H7 (cell line): Measurements from ENCODE around the gene SATB1. TPM values are rescaled to one million over a fixed set of nuclear protein-coding genes. Genes with fewer than 3 reads are reported as not detected.

Source experiments
- DNase-seq: peaks from one replicate; pipeline ENCODE4 v3.0.0; 2012
- H3K27me3 ChIP-seq: 2 replicates; pipeline ENCODE4 v1.6.0; 2011; ENCODE audit warnings: mild to moderate bottlenecking, low read length; ENCODE audit not compliant: control insufficient read depth, insufficient read depth
- H3K36me3 ChIP-seq: replicated peaks from 2 replicates; pipeline ENCODE4 v1.5.1; 2011; ENCODE audit warnings: low read length; ENCODE audit not compliant: control insufficient read depth, insufficient read depth
- H3K4me3 ChIP-seq: 2 replicates; pipeline ENCODE4 v1.5.1; 2011; ENCODE audit warnings: low read depth, mild to moderate bottlenecking, control low read depth, low read length, moderate library complexity; ENCODE audit not compliant: insufficient read depth
- total RNA-seq: library from RNA; depleted of rRNA; stranded (reverse); fragments of >200 nt; shearing (Covaris generic); gene quantifications from 2 replicates; pipeline ENCODE4 v1.2.3, GENCODE V29; 2014

Gene SATB1
- total RNA-seq, 1 experiment from 2014 or later = 7.5 TPM

DNA sequence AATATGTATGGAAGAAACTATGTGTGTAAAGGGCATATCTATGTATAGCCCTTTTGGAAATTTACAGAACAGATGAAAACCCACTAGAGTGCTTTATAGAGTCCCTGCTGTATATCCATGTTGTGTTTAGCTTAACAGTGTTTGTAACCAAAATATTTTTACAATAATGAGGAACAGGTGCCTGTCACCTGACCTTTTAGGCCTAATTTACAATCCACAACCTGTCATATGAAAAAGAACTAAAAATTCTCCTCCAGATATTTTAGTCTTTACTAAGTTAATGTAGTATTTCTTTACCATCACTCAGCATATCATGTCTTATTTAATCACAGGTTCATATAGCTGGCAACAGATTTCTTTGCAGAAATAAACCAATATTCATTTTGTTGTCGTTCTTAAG is 16.4 kb upstream of the SATB1 start:
- H3K27me3 ChIP-seq = peaks cover 56% of the 10 kb centered on the region
- no peak for DNase-seq

GRCh38 chr3:18440066-18440722 is 15.1 kb upstream of the SATB1 start:
- peaks cover 48% of the 10 kb centered on the region for H3K27me3 ChIP-seq
- DNase-seq = no peak
- H3K4me3 ChIP-seq = no peak overlapping the region
- H3K36me3 ChIP-seq = no peaks in the 10 kb centered on the region

More for the DNA sequence above, 16.4 kb upstream of the SATB1 start:
- Histone ChIP-seq H3K36me3 (no peaks in the 10 kb centered on the region), H3K4me3 (no peak overlapping the region)

- DNase-seq = no peak
- no peaks in the 10 kb centered on the region for H3K36me3 ChIP-seq
- peaks cover 46% of the 10 kb centered on the region for H3K27me3 ChIP-seq
- H3K4me3 ChIP-seq = no peak overlapping the region
Measured at GRCh38 chr3:18439281-18439680, 14.1 kb upstream of the SATB1 start.

DNA sequence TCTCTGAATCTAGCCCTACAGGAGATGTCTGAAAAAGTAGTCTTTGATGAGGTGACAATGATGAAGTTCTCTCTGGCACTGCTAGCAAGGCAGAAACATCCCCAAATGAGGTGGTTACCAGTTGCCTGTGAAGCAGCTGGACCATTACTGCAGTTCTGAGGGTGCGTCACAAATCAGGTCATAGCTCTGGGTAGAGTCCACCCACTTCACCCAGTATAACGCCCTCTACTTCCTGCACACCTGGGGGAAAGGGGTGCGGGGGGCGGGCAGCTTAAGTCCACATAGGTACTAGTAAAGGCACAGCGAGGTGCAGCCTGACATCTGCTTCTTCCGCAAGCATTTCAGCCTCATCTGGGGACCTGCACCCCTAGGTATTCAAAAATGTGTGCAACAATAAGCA is 13.4 kb upstream of the SATB1 start:
- peaks cover 39% of the 10 kb centered on the region for H3K27me3 ChIP-seq

GRCh38 chr3:18436213-18436612 is 11.1 kb upstream of the SATB1 start:
- H3K27me3 ChIP-seq = peaks cover 17% of the 10 kb centered on the region; the same call in 1 of the 2 replicates
- no peak overlapping the region for H3K4me3 ChIP-seq
- peak; percentile 4 for DNase-seq
- no peaks in the 10 kb centered on the region for H3K36me3 ChIP-seq

More for the DNA sequence above, 13.4 kb upstream of the SATB1 start:
- H3K4me3 ChIP-seq = no peak overlapping the region
- no peaks in the 10 kb centered on the region for H3K36me3 ChIP-seq
- no peak for DNase-seq

DNA sequence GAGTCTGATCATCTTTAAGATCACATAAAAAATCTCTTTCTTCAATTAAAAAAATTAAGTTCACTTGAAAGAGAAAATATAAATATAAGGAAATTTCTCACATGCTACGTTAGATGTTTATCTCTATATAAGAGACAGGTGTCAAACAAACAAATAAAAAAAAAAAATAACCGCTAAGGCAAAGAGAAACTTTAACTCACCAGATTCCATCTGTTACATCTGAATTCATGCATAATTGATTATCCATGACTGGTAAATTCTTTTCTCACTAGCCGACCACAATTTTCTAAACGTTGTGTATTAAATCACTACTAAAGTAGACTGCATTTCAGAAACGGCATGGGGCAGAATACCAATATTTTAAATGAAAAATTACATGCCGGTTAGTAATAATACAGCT is 9.6 kb upstream of the SATB1 start:
- DNase-seq = no peak
- peaks cover 8% of the 10 kb centered on the region; the same call in 1 of the 2 replicates for H3K27me3 ChIP-seq
- no peak overlapping the region for H3K4me3 ChIP-seq
- no peaks in the 10 kb centered on the region for H3K36me3 ChIP-seq

- H3K36me3 ChIP-seq = no peaks in the 10 kb centered on the region
Measured at GRCh38 chr3:18432752-18433151, 7.6 kb upstream of the SATB1 start.

GRCh38 chr3:18431266-18431665 is 6.1 kb upstream of the SATB1 start:
- no peak overlapping the region for H3K4me3 ChIP-seq
- no peaks in the 10 kb centered on the region for H3K36me3 ChIP-seq
- DNase-seq = no peak
- H3K27me3 ChIP-seq = peaks cover 4% of the 10 kb centered on the region; the same call in 1 of the 2 replicates

More at GRCh38 chr3:18432752-18433151, 7.6 kb upstream of the SATB1 start:
- no peak for DNase-seq
- Histone ChIP-seq H3K27me3 (no peaks in the 10 kb centered on the region; the same call in 1 of the 2 replicates), H3K4me3 (no peak overlapping the region)

DNA sequence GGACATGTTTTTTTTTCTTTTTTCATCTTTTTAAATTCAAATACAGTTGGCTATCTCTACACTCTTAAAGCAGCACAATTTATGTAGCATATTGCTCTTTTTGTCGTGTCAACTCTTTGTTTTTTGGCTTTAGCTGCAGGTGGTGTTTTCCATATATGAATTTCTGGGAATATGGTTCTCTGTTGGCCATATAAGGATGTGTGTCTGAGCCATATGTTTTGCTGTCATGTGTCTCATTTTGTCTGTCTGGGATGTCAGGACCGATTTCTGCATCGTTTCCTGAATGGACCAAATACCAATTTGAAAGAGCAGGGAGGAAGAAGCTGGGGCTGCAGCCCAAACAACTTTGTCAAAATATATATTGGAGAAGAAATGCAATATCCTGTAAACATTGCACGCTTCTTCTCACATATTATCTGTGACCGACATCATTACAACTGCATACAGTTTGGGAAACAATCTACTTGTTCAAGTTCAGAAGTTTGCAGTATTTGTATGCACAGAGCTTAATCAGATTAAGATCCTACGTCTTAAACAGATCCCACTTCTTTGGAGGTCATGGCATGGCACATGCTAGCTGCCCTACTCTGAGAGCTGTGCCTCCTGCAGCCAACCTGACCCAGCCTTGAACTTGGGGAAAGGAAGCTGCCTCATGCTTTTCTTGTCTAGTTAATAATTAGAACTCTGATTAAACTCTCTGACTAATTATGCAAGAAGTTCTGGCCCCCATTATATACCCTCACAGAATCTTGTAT is 4.0 kb upstream of the SATB1 start:
- Histone ChIP-seq H3K27me3 (peaks cover 12% of the 10 kb centered on the region; the same call in 1 of the 2 replicates), H3K4me3 (no peak overlapping the region), H3K36me3 (no peaks in the 10 kb centered on the region)
- no peak for DNase-seq

- Histone ChIP-seq H3K27me3 (peaks cover 16% of the 10 kb centered on the region), H3K4me3 (no peak overlapping the region), H3K36me3 (no peaks in the 10 kb centered on the region)
- no peak for DNase-seq
Measured at GRCh38 chr3:18428036-18428435, 2.9 kb upstream of the SATB1 start.

DNA sequence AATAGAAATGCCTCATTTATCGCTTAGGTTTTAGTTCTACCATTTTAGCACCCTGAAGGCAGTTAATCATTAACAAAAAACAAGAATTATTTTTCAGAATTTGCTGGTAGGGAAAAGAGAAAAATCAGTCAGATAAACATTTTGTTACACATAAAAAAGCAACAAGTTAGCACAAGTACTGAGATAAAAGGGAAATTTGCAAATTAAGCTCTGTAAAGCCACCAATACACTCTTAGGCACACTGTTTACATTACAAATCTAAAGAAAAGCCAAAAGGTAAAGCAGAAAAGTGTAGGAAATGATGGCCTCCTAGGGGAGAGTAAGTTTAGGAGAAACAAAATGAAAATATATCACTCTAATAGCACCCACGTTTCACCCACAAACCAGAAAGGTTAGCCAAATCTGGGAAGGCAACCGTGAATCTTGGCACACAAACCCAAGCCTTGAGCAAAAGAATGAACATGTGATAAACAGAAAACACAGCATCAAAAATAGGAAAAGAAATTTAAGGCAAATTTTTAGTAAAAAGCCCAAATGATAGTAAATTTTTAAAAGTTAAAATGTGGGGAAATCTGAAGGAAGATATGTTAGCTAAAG is 1.6 kb upstream of the SATB1 start:
- DNase-seq = no peak
- Histone ChIP-seq H3K36me3 (no peaks in the 10 kb centered on the region), H3K4me3 (no peak overlapping the region), H3K27me3 (peaks cover 16% of the 10 kb centered on the region)

- no peaks in the 10 kb centered on the region for H3K36me3 ChIP-seq
- H3K4me3 ChIP-seq = peak overlapping the region; percentile 80
- peaks cover 16% of the 10 kb centered on the region for H3K27me3 ChIP-seq
- DNase-seq = peak; percentile 78
Measured at GRCh38 chr3:18425641-18426257, 610 bp upstream of the SATB1 start.

- H3K36me3 ChIP-seq = no peaks in the 10 kb centered on the region
- peak; percentile 44 for DNase-seq
- H3K27me3 ChIP-seq = peaks cover 16% of the 10 kb centered on the region
- H3K4me3 ChIP-seq = peak overlapping the region; percentile 80
Measured at GRCh38 chr3:18424213-18424728, 868 bp downstream of the SATB1 start.

DNA sequence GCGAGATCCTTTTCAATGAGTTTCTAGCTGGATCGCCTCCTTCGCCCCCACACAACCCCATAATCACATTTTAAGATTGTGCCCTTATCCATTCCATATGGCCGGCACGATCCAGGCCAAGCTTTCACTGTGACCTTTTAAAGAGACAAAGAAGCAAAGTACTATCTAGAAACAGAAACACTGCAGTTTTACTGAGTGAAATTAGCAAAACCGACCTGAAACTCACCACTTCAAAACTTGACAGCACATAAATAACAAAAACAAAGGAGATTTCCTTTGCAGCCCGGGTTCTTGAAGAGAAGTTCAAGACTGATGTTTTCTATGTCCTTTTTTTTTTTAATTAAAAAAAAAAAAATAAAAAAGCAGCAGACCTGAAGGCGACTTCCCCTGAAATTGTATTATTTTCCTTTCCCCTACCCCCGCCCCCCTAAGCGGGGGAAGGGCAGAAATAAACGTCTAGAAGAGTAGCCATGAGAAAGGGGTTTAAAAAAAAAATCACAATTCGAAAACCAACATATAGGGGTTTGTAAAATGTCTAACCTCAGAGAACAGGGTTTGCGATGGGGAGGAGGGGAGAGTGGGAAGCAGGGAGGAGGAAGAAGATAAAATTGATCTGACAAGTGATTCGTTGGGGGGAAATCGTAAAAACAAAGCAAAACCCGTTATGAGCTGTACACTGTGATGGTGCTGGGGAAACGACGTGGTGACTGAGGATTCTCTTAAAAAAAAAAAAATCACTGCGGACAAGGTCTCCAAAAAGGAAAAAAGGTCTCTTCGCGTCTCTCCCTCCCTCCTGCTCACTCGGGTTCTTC is 1.5 kb downstream of the SATB1 start:
- peak; percentile 11 for DNase-seq
- H3K36me3 ChIP-seq = no peaks in the 10 kb centered on the region
- peak overlapping the region; percentile 80 for H3K4me3 ChIP-seq
- peaks cover 16% of the 10 kb centered on the region for H3K27me3 ChIP-seq
